Stimulated activated CD4-positive, alpha-beta T cell treated with anti-CD3 and anti-CD28 coated beads, Interleukin-1b, Interleukin-23, amount 100 ng/mL, for 4 hours (primary cell): ENCODE results near the gene SLC2A4.

Experiments used
- DNase-seq, 2 donors: peaks; one replicate each; pipeline ENCODE4 v3.0.0-alpha.2; 2020; ENCODE audit warnings: low read depth in 2 of 2

The SLC2A4 gene

GRCh38 chr17:7266784-7267183 lies 14.7 kb upstream of the SLC2A4 start:
- DNase-seq = no peak

GRCh38 chr17:7279448-7279847 lies 2.1 kb upstream of the SLC2A4 start:
- DNase-seq = no peak

- DNase-seq = peak; percentile 78 to 89
These were observed 922 bp upstream of the SLC2A4 start for GRCh38 chr17:7280519-7281073.

GRCh38 chr17:7281953-7282751 lies 634 bp downstream of the SLC2A4 start:
- DNase-seq = no peak

- no peak for DNase-seq
These were observed 1.3 kb downstream of the SLC2A4 start for GRCh38 chr17:7282752-7283321.

GRCh38 chr17:7283471-7284216 lies 2.1 kb downstream of the SLC2A4 start:
- no peak for DNase-seq

GRCh38 chr17:7284911-7285310 lies 3.4 kb downstream of the SLC2A4 start:
- no peak for DNase-seq

- no peak for DNase-seq
These were observed 4.2 kb downstream of the SLC2A4 start for GRCh38 chr17:7285679-7286078.

- DNase-seq = no peak
These were observed 7.9 kb downstream of the SLC2A4 start for GRCh38 chr17:7289256-7290032.

- DNase-seq = no peak
These were observed 8.6 kb downstream of the SLC2A4 start for GRCh38 chr17:7290166-7290565.

- no peak for DNase-seq
These were observed 9.2 kb downstream of the SLC2A4 start for GRCh38 chr17:7290685-7291084.

- DNase-seq = no peak
These were observed 10.7 kb downstream of the SLC2A4 start for GRCh38 chr17:7292194-7292593.

- no peak for DNase-seq
These were observed 11.2 kb downstream of the SLC2A4 start for GRCh38 chr17:7292729-7293128.

GRCh38 chr17:7293159-7293558 lies 11.6 kb downstream of the SLC2A4 start:
- DNase-seq = no peak

GRCh38 chr17:7293816-7294613 lies 12.5 kb downstream of the SLC2A4 start:
- DNase-seq = no peak

GRCh38 chr17:7294614-7295153 lies 13.2 kb downstream of the SLC2A4 start, which contains the start of gene YBX2:
YBX2 (minus strand) TSS chr17:7294639; CDS start chr17:7294500, 139 bp downstream.
- DNase-seq = peak; percentile 59 to 71

GRCh38 chr17:7295230-7296180 lies 14.0 kb downstream of the SLC2A4 start:
- DNase-seq = no peak

- peak; percentile 60 to 66 for DNase-seq
These were observed 14.8 kb downstream of the SLC2A4 start for GRCh38 chr17:7296189-7296861.

- no peak for DNase-seq
These were observed 22.7 kb downstream of the SLC2A4 start for GRCh38 chr17:7304179-7304578.
